GM12891 (cell line): ENCODE measurements around the gene MYH9.
"Not testable (repeated sequence)": the region's sequence is repeated elsewhere in the genome, so short reads cannot be mapped to it uniquely, and the experiment has no call there.

Experiments
- PAX5 ChIP-seq: IDR thresholded peaks from 2 replicates; pipeline ENCODE4 v1.6.1; 2011; ENCODE audit warnings: low read length, moderate library complexity, mild to moderate bottlenecking; ENCODE audit not compliant: insufficient read depth, severe bottlenecking
- POLR2A ChIP-seq: IDR thresholded peaks from 2 replicates; pipeline ENCODE4 v1.6.1; 2011; ENCODE audit warnings: low read depth, low read length, control low read depth
- SPI1 ChIP-seq: IDR thresholded peaks from 2 replicates; pipeline ENCODE4 v1.6.1; 2011; ENCODE audit warnings: low read depth, low read length, control low read depth

- TF ChIP-seq PAX5, POLR2A, SPI1: not testable (repeated sequence)
These were observed 124.5 kb downstream of the MYH9 start for GRCh38 chr22:36263216-36263673.
